HFFc6 (cell line): ENCODE results near the gene PTPRN2. TPM values are rescaled to one million over a fixed set of nuclear protein-coding genes. Genes with fewer than 3 reads are reported as not detected.

Source experiments
- DNase-seq: peaks from one replicate; pipeline ENCODE4 v3.0.0-alpha.2; 2018
- H3K27ac Mint-ChIP-seq: 2 replicates; pipeline ENCODE4 v1.8.0; 2020; ENCODE audit warnings: mild to moderate bottlenecking, mixed read lengths
- H3K27me3 Mint-ChIP-seq: 2 replicates; pipeline ENCODE4 v1.8.0; 2021; ENCODE audit warnings: mild to moderate bottlenecking, moderate library complexity, mixed read lengths; ENCODE audit not compliant: insufficient read depth
- H3K36me3 Mint-ChIP-seq: 2 replicates; pipeline ENCODE4 v1.8.0; 2021; ENCODE audit warnings: low read depth, mixed read lengths
- H3K4me1 Mint-ChIP-seq: 2 replicates; pipeline ENCODE4 v1.8.0; 2020; ENCODE audit warnings: low read depth, mixed read lengths
- H3K4me3 Mint-ChIP-seq: 2 replicates; pipeline ENCODE4 v1.8.0; 2020; ENCODE audit warnings: mild to moderate bottlenecking, moderate library complexity, mixed read lengths
- H3K9me3 Mint-ChIP-seq: 2 replicates; pipeline ENCODE4 v1.8.0; 2020; ENCODE audit warnings: mild to moderate bottlenecking, mixed read lengths
- total RNA-seq, 6 experiments: library from RNA; stranded (reverse); fragmentation: NEBNext Ultra II Directional; extraction: Animal tissue kit (Norgen Biotek cat#: 25700); gene quantifications; 2 replicates in 1 of 6; 3 replicates in 5 of 6; pipeline ENCODE4 v1.2.3, GENCODE V29; 2021
- TF ChIP-seq, protein P1 (sequence below): fragments of 200-600 bp; sonication (generic); IDR thresholded peaks from 2 replicates; pipeline ENCODE4 v1.5.0; 2021; ENCODE audit warnings: antibody characterized with exemption, mild to moderate bottlenecking

PTPRN2 gene
- total RNA-seq, 6 experiments from 2014 or later = 0.05 to 0.27 (median 0.23) TPM

- no peaks in the 10 kb centered on the region for H3K27me3 Mint-ChIP-seq
These were observed 596.3 kb downstream of the PTPRN2 start for GRCh38 chr7:157991351-157991750.

GRCh38 chr7:157990881-157991250 is 596.8 kb downstream of the PTPRN2 start:
- Mint-ChIP-seq H3K4me1 (no peaks in the 10 kb centered on the region), H3K4me3 (no peak overlapping the region), H3K27ac (no peak overlapping the region), H3K9me3 (peaks cover 72% of the 10 kb centered on the region), H3K27me3 (no peaks in the 10 kb centered on the region), H3K36me3 (peaks cover 7% of the 10 kb centered on the region; the same call in 1 of the 2 replicates)
- DNase-seq = no peak
- TF ChIP-seq, protein P1, sequence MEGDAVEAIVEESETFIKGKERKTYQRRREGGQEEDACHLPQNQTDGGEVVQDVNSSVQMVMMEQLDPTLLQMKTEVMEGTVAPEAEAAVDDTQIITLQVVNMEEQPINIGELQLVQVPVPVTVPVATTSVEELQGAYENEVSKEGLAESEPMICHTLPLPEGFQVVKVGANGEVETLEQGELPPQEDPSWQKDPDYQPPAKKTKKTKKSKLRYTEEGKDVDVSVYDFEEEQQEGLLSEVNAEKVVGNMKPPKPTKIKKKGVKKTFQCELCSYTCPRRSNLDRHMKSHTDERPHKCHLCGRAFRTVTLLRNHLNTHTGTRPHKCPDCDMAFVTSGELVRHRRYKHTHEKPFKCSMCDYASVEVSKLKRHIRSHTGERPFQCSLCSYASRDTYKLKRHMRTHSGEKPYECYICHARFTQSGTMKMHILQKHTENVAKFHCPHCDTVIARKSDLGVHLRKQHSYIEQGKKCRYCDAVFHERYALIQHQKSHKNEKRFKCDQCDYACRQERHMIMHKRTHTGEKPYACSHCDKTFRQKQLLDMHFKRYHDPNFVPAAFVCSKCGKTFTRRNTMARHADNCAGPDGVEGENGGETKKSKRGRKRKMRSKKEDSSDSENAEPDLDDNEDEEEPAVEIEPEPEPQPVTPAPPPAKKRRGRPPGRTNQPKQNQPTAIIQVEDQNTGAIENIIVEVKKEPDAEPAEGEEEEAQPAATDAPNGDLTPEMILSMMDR = no peak

More at GRCh38 chr7:157991351-157991750, 596.3 kb downstream of the PTPRN2 start:
- TF ChIP-seq, protein P1 = no peak
- H3K4me3 Mint-ChIP-seq = no peak overlapping the region
- no peak overlapping the region for H3K27ac Mint-ChIP-seq
- H3K4me1 Mint-ChIP-seq = no peaks in the 10 kb centered on the region
- H3K9me3 Mint-ChIP-seq = peaks cover 71% of the 10 kb centered on the region
- no peak for DNase-seq
- H3K36me3 Mint-ChIP-seq = peaks cover 7% of the 10 kb centered on the region; the same call in 1 of the 2 replicates

- no peak overlapping the region for H3K4me3 Mint-ChIP-seq
- H3K4me1 Mint-ChIP-seq = no peaks in the 10 kb centered on the region
- H3K27ac Mint-ChIP-seq = no peak overlapping the region
- no peak for DNase-seq
- TF ChIP-seq, protein P1 = no peak
- peaks cover 70% of the 10 kb centered on the region for H3K9me3 Mint-ChIP-seq
- H3K27me3 Mint-ChIP-seq = no peaks in the 10 kb centered on the region
- H3K36me3 Mint-ChIP-seq = peaks cover 4% of the 10 kb centered on the region; the same call in 1 of the 2 replicates
These were observed 597.3 kb downstream of the PTPRN2 start for GRCh38 chr7:157990226-157990880.

DNA sequence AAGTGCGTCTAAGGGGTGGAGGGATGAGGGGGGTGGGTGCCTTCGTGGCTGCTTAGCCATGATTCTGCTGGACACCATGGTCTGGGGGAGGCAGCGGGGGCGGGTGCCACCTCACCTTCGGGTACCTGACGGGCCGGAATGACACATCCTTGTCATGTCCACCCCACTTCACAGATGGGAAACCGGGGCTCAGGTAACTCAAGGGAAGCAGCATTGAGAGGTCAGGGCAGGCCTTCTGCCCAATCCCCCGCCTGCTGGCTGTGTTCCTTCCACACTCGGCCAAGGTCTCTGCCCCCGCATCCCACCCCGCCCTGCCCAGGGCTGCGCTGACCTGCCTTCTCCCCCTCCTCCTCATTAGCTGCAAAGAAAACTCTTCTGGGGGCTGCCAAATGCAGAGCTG is 598.0 kb downstream of the PTPRN2 start:
- H3K36me3 Mint-ChIP-seq = peaks cover 8% of the 10 kb centered on the region
- H3K27me3 Mint-ChIP-seq = no peaks in the 10 kb centered on the region
- H3K4me1 Mint-ChIP-seq = no peaks in the 10 kb centered on the region
- DNase-seq = no peak
- TF ChIP-seq, protein P1 = no peak
- peaks cover 72% of the 10 kb centered on the region for H3K9me3 Mint-ChIP-seq
- H3K4me3 Mint-ChIP-seq = no peak overlapping the region
- no peak overlapping the region for H3K27ac Mint-ChIP-seq

DNA sequence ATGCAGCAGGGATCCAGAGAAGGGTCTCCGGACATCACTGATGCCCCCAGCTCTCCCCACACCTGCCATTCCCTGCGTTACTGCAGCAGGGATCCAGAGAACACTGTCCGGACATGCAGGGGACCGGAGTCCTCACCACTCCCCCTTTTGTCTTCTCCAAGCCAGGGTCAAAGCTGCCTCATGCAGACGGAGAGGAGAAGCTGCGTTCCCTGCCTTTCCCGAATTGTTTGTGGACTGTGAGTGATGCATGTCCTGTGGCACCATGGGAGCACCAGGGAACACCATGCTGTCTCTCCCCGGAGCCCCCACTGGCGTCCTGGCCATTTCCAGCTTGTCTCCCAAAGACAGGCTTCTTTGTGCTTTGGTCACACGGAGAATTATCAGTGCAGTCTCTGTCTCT is 599.7 kb downstream of the PTPRN2 start:
- Mint-ChIP-seq H3K27me3 (no peaks in the 10 kb centered on the region), H3K4me3 (no peak overlapping the region), H3K36me3 (peaks cover 9% of the 10 kb centered on the region), H3K9me3 (peaks cover 61% of the 10 kb centered on the region), H3K27ac (no peak overlapping the region), H3K4me1 (no peaks in the 10 kb centered on the region)
- TF ChIP-seq, protein P1 = no peak
- no peak for DNase-seq
